Nephron progenitor cell (in vitro differentiated cells): Measurements from ENCODE around the gene NEK6.
"Not testable (repeated sequence)": the region's sequence is repeated elsewhere in the genome, so short reads cannot be mapped to it uniquely, and the experiment has no call there.

Source experiments
- DNase-seq: peaks from one replicate; pipeline ENCODE4 v3.0.0; 2021
- H3K27ac Mint-ChIP-seq: 2 replicates; pipeline ENCODE4 v1.8.0; 2021; ENCODE audit warnings: mild to moderate bottlenecking, moderate library complexity, mixed read lengths
- H3K27me3 Mint-ChIP-seq: 2 replicates; pipeline ENCODE4 v1.8.0; 2021; ENCODE audit warnings: mild to moderate bottlenecking, low read depth, mixed read lengths; ENCODE audit not compliant: poor library complexity
- H3K36me3 Mint-ChIP-seq: 2 replicates; pipeline ENCODE4 v1.8.0; 2021; ENCODE audit warnings: low read depth, mixed read lengths
- H3K4me1 Mint-ChIP-seq: 2 replicates; pipeline ENCODE4 v1.8.0; 2021; ENCODE audit warnings: mixed read lengths
- H3K4me3 Mint-ChIP-seq: 2 replicates; pipeline ENCODE4 v1.8.0; 2021; ENCODE audit warnings: mild to moderate bottlenecking, moderate library complexity, mixed read lengths
- H3K9me3 Mint-ChIP-seq: 2 replicates; pipeline ENCODE4 v1.8.0; 2021; ENCODE audit warnings: mild to moderate bottlenecking, moderate library complexity, mixed read lengths
- TF ChIP-seq, protein P1 (sequence below): fragments of 200-600 bp; sonication (generic); IDR thresholded peaks from 2 replicates; pipeline ENCODE4 v1.5.0; 2021; ENCODE audit warnings: antibody characterized with exemption

Gene NEK6

DNA sequence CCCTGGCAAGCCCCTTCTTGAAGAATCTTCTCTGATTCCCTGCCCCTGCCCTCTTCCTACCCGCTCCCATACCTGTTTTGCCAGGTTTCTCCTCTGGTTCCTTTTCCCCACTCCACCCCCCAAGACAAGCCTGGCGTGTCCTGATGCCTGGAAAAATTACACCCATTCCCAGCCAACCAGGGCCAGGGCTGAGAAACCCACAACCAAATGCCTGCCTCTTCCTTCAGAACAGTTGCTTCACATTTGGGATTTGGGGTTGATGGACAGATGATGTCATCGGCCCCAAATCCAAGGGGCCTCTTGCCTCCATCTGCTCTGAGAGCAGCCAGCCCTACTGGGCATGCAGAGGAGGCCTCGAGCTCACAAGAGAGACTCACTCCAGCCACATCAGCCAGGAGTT, 8.8 kb upstream of the NEK6 start:
- no peak overlapping the region for H3K27ac Mint-ChIP-seq
- H3K4me3 Mint-ChIP-seq = no peak overlapping the region
- no peaks in the 10 kb centered on the region for H3K27me3 Mint-ChIP-seq
- H3K9me3 Mint-ChIP-seq = no peaks in the 10 kb centered on the region
- H3K36me3 Mint-ChIP-seq = no peaks in the 10 kb centered on the region
- TF ChIP-seq, protein P1, sequence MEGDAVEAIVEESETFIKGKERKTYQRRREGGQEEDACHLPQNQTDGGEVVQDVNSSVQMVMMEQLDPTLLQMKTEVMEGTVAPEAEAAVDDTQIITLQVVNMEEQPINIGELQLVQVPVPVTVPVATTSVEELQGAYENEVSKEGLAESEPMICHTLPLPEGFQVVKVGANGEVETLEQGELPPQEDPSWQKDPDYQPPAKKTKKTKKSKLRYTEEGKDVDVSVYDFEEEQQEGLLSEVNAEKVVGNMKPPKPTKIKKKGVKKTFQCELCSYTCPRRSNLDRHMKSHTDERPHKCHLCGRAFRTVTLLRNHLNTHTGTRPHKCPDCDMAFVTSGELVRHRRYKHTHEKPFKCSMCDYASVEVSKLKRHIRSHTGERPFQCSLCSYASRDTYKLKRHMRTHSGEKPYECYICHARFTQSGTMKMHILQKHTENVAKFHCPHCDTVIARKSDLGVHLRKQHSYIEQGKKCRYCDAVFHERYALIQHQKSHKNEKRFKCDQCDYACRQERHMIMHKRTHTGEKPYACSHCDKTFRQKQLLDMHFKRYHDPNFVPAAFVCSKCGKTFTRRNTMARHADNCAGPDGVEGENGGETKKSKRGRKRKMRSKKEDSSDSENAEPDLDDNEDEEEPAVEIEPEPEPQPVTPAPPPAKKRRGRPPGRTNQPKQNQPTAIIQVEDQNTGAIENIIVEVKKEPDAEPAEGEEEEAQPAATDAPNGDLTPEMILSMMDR = no peak
- peaks cover 45% of the 10 kb centered on the region for H3K4me1 Mint-ChIP-seq
- DNase-seq = no peak

DNA sequence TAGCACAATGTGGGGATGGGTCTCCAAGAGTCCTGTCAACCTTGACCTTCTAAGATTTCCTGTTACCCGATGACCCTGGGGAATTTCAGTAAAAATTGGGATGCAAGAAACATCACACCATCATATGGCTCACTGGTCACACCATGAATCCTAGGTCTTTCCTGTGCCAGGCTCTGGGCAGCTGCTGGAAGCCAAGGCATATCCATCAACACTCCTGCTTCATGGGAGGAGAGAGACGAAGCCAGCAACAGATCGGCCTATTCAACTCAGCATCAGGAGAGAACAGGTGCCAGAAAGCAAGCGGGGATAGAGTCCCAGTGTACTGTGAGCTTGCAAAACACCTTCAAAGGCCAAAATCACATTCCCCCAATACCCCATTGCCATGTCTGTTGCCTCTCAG, 6.5 kb upstream of the NEK6 start:
- peak overlapping the region; percentile 40 for H3K27ac Mint-ChIP-seq
- no peaks in the 10 kb centered on the region for H3K9me3 Mint-ChIP-seq
- H3K27me3 Mint-ChIP-seq = peaks cover 3% of the 10 kb centered on the region
- peaks cover 52% of the 10 kb centered on the region for H3K4me1 Mint-ChIP-seq
- no peaks in the 10 kb centered on the region for H3K36me3 Mint-ChIP-seq
- TF ChIP-seq, protein P1 = no peak
- no peak for DNase-seq
- H3K4me3 Mint-ChIP-seq = no peak overlapping the region

DNA sequence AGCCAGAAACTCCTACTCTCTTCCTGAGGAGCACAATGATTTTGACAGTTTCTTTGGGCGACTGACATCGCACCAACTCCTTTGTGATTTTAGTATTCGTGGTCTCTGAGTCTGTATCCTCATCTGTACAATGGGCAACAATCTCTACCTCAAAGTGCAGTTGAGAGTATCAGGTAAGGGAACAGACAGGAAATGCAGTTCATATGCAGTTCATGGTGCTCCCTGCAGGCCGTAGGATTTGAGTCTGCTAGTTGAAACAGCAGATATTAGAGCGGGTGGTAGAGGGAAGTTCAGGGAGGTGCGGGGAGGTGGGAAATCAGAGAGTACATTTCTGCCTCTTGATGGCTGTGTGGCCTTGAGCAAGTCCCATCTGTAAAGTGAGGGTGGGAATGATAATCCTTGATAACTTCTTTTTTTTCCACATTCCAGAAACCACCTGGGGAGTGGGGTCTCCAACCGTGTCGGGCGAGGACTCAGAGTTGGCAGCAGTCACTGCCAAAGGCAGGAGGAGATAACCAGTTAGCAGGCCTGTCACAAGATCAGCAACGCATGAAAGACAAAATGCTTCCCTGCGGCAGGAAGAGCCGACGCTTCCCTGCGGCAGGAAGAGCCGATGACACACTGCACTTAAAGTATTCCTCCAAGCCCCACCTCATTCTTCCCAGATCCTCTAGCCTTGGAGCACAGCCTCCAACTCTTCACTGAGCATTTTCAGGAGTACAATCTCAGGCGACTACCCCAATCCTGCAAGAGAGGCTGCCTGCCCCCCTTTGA, 6.0 kb upstream of the NEK6 start:
- no peak overlapping the region for H3K27ac Mint-ChIP-seq
- peaks cover 58% of the 10 kb centered on the region for H3K4me1 Mint-ChIP-seq
- no peak for DNase-seq
- H3K4me3 Mint-ChIP-seq = no peak overlapping the region
- TF ChIP-seq, protein P1 = no peak
- no peaks in the 10 kb centered on the region for H3K36me3 Mint-ChIP-seq
- H3K27me3 Mint-ChIP-seq = peaks cover 3% of the 10 kb centered on the region
- H3K9me3 Mint-ChIP-seq = no peaks in the 10 kb centered on the region

DNA sequence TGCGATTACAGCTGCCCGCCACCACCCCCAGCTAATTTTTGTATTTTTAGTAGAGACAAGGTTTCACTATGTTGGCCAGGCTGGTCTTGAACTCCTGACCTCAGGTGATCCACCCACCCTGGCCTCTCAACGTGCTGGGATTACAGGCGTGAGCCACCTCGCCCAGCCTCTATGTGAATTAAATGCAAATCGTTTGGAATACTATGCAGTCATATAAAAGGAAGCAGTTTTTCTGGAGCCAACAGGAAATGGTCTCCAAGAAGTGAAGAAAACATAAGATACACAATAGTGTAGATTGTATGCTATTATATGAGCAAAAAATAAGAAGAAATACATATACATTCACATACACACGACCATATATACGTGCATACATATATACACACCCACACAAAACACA, 4.9 kb upstream of the NEK6 start:
- H3K27ac Mint-ChIP-seq = peak overlapping the region; percentile 45

DNA sequence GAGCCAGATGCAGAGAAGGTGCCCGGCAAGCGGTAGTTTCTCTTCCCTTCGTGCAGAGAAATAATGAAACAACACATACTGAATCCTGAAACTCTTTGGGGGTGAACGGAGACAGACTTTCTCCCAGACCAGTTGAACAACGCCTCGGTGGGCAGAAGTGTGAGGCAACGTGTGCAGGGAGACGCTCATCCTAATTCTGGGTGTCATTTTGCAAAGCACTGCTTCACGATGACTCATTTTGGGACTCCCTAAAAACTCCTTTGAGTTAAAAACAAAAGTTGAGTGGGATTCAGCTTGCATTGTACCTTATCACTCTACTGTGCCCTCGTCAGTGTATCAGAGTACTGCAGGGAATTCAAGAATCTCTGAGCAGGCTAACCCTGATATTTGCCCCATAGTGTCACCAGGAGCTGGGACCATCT, 3.5 kb upstream of the NEK6 start:
- Mint-ChIP-seq H3K9me3 (no peaks in the 10 kb centered on the region), H3K36me3 (no peaks in the 10 kb centered on the region), H3K27me3 (peaks cover 3% of the 10 kb centered on the region), H3K4me1 (peaks cover 69% of the 10 kb centered on the region), H3K4me3 (no peak overlapping the region), H3K27ac (no peak overlapping the region)
- no peak for DNase-seq
- TF ChIP-seq, protein P1 = no peak

More for the DNA sequence above, 4.9 kb upstream of the NEK6 start:
- H3K4me3 Mint-ChIP-seq, H3K36me3 Mint-ChIP-seq, H3K27me3 Mint-ChIP-seq, DNase-seq, H3K9me3 Mint-ChIP-seq: not testable (repeated sequence)
- H3K4me1 Mint-ChIP-seq = peaks cover 64% of the 10 kb centered on the region

DNA sequence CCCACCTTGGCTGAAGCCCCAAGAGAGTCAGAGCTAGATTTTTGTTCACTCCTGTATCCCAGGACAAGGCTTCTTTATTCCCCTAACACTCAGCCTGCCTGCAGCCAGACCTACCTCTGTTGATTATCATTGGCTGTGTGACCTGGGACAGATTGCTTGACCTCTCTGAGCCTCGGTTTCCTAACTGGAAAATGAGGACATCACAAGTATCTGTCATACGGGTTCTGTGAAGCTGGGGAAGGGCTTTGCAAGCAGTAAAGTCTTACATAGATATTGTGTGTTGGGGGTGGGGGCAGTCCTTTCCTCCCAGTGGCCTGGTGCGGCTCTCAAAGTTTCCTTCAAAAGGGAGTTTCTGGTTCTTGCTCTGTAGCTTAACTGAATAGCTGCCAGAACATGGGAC, 2.5 kb upstream of the NEK6 start:
- peaks cover 72% of the 10 kb centered on the region for H3K4me1 Mint-ChIP-seq
- H3K9me3 Mint-ChIP-seq = no peaks in the 10 kb centered on the region
- H3K27ac Mint-ChIP-seq = no peak overlapping the region
- no peak overlapping the region for H3K4me3 Mint-ChIP-seq
- no peaks in the 10 kb centered on the region for H3K36me3 Mint-ChIP-seq
- no peak for DNase-seq
- TF ChIP-seq, protein P1 = no peak
- H3K27me3 Mint-ChIP-seq = peaks cover 3% of the 10 kb centered on the region
